Peyer's patch (tissue), 4 donors: ENCODE data around the gene ANKRD34B.

ENCODE experiments used
- CTCF ChIP-seq, 6 experiments: fragments of 450-650 bp in 4 of 6; fragments of 200-600 bp in 2 of 6; sonication (generic) in 1 of 6; IDR thresholded peaks; one replicate each; pipeline ENCODE4 v1.5.1; 2017 to 2019; ENCODE audit warnings: antibody characterized with exemption in 6 of 6, mild to moderate bottlenecking in 3 of 6, moderate library complexity in 1 of 6
- POLR2A ChIP-seq, 2 donors: fragments of 450-650 bp; IDR thresholded peaks; one replicate each; pipeline ENCODE4 v1.5.1; 2017; ENCODE audit warnings: antibody characterized with exemption in 2 of 2, mild to moderate bottlenecking in 2 of 2, moderate library complexity in 2 of 2

- TF ChIP-seq CTCF (IDR thresholded peaks at IDR 0.05) (no peak), POLR2A (IDR thresholded peaks at IDR 0.05) (no peak)
These were observed 4.8 kb downstream of the ANKRD34B start for GRCh38 chr5:80565330-80565729.
